ENCODE measurements around the gene SECISBP2. TPM values are rescaled to one million over a fixed set of nuclear protein-coding genes. Genes with fewer than 3 reads are reported as not detected.
"Not testable (repeated sequence)": the region's sequence is repeated elsewhere in the genome, so short reads cannot be mapped to it uniquely, and the experiment has no call there.

SECISBP2 gene
- total RNA-seq, 1 donor from 2014 or later, result 47.3 TPM

DNA sequence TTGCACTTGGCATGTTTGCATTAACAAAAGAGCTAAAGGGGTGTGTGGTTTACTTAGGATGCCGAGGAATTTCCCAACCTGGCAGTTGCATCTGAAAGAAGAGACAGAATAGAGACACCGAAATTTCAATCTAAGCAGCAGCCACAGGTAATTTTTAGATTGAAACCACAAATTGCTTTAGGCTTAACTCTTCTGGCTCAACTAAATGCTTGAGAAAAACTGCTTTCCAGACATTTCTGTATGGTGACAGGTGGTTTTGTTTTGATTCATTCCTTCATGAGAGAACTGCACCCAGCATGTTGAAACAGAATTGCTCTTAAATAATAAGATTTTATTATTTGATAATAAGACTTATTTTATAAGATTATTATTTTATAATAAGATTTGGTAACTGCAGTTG, 21.5 kb downstream of the SECISBP2 start:
- TF ChIP-seq, protein P1, sequence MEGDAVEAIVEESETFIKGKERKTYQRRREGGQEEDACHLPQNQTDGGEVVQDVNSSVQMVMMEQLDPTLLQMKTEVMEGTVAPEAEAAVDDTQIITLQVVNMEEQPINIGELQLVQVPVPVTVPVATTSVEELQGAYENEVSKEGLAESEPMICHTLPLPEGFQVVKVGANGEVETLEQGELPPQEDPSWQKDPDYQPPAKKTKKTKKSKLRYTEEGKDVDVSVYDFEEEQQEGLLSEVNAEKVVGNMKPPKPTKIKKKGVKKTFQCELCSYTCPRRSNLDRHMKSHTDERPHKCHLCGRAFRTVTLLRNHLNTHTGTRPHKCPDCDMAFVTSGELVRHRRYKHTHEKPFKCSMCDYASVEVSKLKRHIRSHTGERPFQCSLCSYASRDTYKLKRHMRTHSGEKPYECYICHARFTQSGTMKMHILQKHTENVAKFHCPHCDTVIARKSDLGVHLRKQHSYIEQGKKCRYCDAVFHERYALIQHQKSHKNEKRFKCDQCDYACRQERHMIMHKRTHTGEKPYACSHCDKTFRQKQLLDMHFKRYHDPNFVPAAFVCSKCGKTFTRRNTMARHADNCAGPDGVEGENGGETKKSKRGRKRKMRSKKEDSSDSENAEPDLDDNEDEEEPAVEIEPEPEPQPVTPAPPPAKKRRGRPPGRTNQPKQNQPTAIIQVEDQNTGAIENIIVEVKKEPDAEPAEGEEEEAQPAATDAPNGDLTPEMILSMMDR (IDR thresholded peaks at IDR 0.05; ENCODE audit: insufficient read depth, low read length, poor library complexity, severe bottlenecking), result no peak

DNA sequence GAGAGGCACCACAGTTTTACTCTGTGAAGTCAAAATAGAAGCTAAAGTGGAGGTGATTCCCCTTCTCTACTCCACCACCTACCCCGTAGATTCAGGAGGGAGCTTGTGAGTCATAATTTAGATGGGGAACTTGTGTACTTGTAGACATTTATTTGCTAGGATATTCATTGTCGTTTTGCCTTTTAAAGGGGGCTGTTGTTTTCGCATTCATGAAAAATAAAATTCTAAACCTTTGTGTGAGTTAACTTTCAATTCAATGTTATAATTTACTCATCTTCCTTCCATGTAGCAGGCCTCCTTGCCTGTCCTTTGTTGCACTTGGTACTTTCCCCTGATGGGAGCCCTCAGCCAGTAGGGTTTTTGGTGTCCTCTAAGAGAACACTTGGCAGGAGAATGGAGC, 22.0 kb downstream of the SECISBP2 start:
- peaks cover 2% of the 10 kb centered on the region for H3K36me3 ChIP-seq (ENCODE audit: control insufficient read depth, insufficient read depth, low read length)
- DNase-seq (ENCODE audit: low read depth), result no peak
- H3K4me3 ChIP-seq (ENCODE audit: low read depth, low read length), result no peak overlapping the region
- TF ChIP-seq, protein P1 (IDR thresholded peaks at IDR 0.05; ENCODE audit: insufficient read depth, low read length, poor library complexity, severe bottlenecking), result no peak
- H3K27me3 ChIP-seq (ENCODE audit: control insufficient read depth, insufficient read depth, low read length), result no peaks in the 10 kb centered on the region

More for the DNA sequence above, 21.5 kb downstream of the SECISBP2 start:
- DNase-seq (ENCODE audit: low read depth), result no peak
- H3K27me3 ChIP-seq (ENCODE audit: control insufficient read depth, insufficient read depth, low read length), result no peaks in the 10 kb centered on the region
- peaks cover 2% of the 10 kb centered on the region for H3K36me3 ChIP-seq (ENCODE audit: control insufficient read depth, insufficient read depth, low read length)
- no peak overlapping the region for H3K4me3 ChIP-seq (ENCODE audit: low read depth, low read length)

DNA sequence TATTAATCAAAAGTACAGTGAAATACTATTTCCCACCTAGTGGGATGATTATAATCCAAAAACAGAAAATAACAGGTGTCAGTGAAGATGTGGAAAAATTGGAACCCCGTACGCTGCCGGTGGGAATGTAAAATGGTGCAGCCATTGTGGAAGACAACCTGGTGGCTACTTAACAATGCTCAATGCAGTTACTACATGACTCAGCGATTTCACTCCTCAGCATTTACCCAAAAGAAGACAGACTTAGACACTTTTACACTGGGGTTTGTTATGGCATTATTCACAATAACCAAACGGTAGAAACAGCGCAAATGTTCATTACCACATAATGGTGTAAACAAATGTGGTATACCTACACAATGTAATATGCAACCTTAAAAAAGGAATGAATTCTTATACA, 23.9 kb downstream of the SECISBP2 start:
- Histone ChIP-seq H3K4me3 (ENCODE audit: low read depth, low read length) (no peak overlapping the region), H3K27me3 (ENCODE audit: control insufficient read depth, insufficient read depth, low read length) (no peaks in the 10 kb centered on the region), H3K36me3 (ENCODE audit: control insufficient read depth, insufficient read depth, low read length) (peaks cover 2% of the 10 kb centered on the region)
- TF ChIP-seq, protein P1 (IDR thresholded peaks at IDR 0.05; ENCODE audit: insufficient read depth, low read length, poor library complexity, severe bottlenecking), result no peak
- DNase-seq (ENCODE audit: low read depth), result no peak

DNA sequence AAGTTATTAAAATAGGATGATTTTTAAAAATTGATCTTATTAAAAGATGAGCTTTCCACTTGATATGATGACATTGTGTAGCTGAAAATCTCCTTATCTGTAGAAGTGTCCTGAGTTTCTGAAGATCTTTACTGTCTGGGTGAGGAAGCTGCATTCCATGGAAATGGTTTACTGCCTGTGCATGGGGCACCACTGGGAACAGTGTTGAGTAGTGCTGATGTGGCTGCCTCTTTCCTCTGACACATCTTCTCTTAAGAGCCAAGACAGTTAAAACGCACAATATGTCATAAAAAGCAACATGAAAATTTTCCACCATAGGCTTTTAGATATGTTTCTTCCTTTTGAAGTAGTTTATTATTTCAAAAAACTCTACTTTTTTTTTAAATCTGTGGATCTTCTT, 24.6 kb downstream of the SECISBP2 start:
- DNase-seq (ENCODE audit: low read depth), result no peak
- no peaks in the 10 kb centered on the region for H3K27me3 ChIP-seq (ENCODE audit: control insufficient read depth, insufficient read depth, low read length)
- TF ChIP-seq, protein P1 (IDR thresholded peaks at IDR 0.05; ENCODE audit: insufficient read depth, low read length, poor library complexity, severe bottlenecking), result no peak
- H3K4me3 ChIP-seq (ENCODE audit: low read depth, low read length), result no peak overlapping the region
- peaks cover under 1% of the 10 kb centered on the region for H3K36me3 ChIP-seq (ENCODE audit: control insufficient read depth, insufficient read depth, low read length)

DNA sequence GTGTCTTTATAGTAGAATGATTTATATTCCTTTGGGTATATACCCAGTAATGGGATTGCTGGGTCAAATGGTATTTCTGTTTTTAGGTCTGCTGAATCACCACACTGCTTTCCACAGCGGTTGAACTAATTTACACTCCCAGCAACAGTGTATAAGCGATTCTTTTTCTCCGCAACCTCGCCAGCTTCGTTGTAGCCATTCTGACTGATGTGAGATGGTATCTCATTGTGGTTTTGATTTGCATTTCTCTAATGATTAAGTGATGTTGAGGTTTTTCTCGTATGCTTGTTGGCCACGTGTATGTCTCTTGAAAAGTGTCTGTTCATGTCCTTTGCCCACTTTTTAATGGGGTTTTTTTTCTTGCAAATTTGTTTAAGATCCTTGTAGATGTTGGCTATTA, 25.5 kb downstream of the SECISBP2 start:
- DNase-seq (ENCODE audit: low read depth); H3K27me3 ChIP-seq (ENCODE audit: control insufficient read depth, insufficient read depth, low read length); H3K4me3 ChIP-seq (ENCODE audit: low read depth, low read length); H3K36me3 ChIP-seq (ENCODE audit: control insufficient read depth, insufficient read depth, low read length): not testable (repeated sequence)

DNA sequence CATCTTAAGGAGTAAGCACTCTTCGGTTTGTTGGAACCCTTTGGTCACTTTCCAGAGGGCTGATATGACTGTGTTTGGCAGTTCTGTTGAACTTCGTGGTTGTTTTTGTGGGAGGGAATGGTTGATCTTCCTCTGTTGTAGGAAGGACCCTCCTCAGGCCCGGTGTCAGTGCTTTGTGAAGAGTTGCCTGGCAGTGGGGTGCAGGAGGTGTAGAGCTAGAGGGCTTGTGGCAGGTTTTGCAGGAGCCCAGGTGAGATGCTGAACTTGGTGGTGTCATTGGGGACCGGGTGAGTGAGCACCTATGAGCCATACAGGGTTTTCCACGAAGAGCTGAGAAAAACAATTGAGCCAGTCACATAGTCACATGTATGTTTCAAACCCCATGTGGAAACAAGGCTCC, 27.2 kb downstream of the SECISBP2 start:
- DNase-seq (ENCODE audit: low read depth), result no peak
- TF ChIP-seq, protein P1 (IDR thresholded peaks at IDR 0.05; ENCODE audit: insufficient read depth, low read length, poor library complexity, severe bottlenecking), result no peak
- Histone ChIP-seq H3K27me3 (ENCODE audit: control insufficient read depth, insufficient read depth, low read length) (no peaks in the 10 kb centered on the region), H3K36me3 (ENCODE audit: control insufficient read depth, insufficient read depth, low read length) (peaks cover 1% of the 10 kb centered on the region), H3K4me3 (ENCODE audit: low read depth, low read length) (no peak overlapping the region)

Data from kidney epithelial cell (primary cell).